IgD-negative memory B cell (primary cell): ENCODE measurements around the gene KLHDC4. TPM values are rescaled to one million over a fixed set of nuclear protein-coding genes. Genes with fewer than 3 reads are reported as not detected.
"Not testable (repeated sequence)": the region's sequence is repeated elsewhere in the genome, so short reads cannot be mapped to it uniquely, and the experiment has no call there.

Source experiments
- H3K27ac Mint-ChIP-seq, 3 donors: one replicate each; pipeline ENCODE4 v1.8.0; 2020 to 2022; ENCODE audit warnings: mild to moderate bottlenecking in 3 of 3, mixed read lengths in 3 of 3, moderate library complexity in 1 of 3
- H3K27me3 Mint-ChIP-seq: one replicate; pipeline ENCODE4 v1.8.0; 2021; ENCODE audit warnings: mixed read lengths
- H3K36me3 Mint-ChIP-seq: one replicate; pipeline ENCODE4 v1.8.0; 2020; ENCODE audit warnings: mild to moderate bottlenecking, mixed read lengths
- H3K4me1 Mint-ChIP-seq, 3 donors: one replicate each; pipeline ENCODE4 v1.8.0; 2020 to 2022; ENCODE audit warnings: mixed read lengths in 3 of 3, mild to moderate bottlenecking in 1 of 3
- H3K4me3 Mint-ChIP-seq, 4 donors: one replicate each; pipeline ENCODE4 v1.8.0; 2020 to 2022; ENCODE audit warnings: mild to moderate bottlenecking in 4 of 4, mixed read lengths in 4 of 4, moderate library complexity in 3 of 4
- H3K9me3 Mint-ChIP-seq, 3 donors: one replicate each; pipeline ENCODE4 v1.8.0; 2020 to 2021; ENCODE audit warnings: mixed read lengths in 3 of 3, mild to moderate bottlenecking in 1 of 3
- polyA plus RNA-seq: library from polyadenylated mRNA; unstranded; fragments of 300-500 nt; fragmentation: Illumina TruSeq; gene quantifications from one replicate; pipeline ENCODE4 v1.2.3, GENCODE V29; 2021

Gene KLHDC4
- polyA plus RNA-seq, 1 donor from 2014 or later: 18.7 TPM

GRCh38 chr16:87773836-87774235 is 8.1 kb upstream of the KLHDC4 start:
- not testable (repeated sequence) for H3K27me3 Mint-ChIP-seq, H3K9me3 Mint-ChIP-seq, H3K27ac Mint-ChIP-seq, H3K4me3 Mint-ChIP-seq, H3K36me3 Mint-ChIP-seq
- H3K4me1 Mint-ChIP-seq: peaks cover 8 to 12% (median 8%) of the 10 kb centered on the region in 3 donors

GRCh38 chr16:87767456-87767855 is 1.7 kb upstream of the KLHDC4 start:
- H3K36me3 Mint-ChIP-seq, H3K27me3 Mint-ChIP-seq, H3K9me3 Mint-ChIP-seq: not testable (repeated sequence)
- Mint-ChIP-seq H3K4me3 (peak overlapping the region in 3 of 4 donors; percentile 65 to 100 (median 99)), H3K4me1 (peaks cover 14 to 16% (median 16%) of the 10 kb centered on the region in 3 donors), H3K27ac (peak overlapping the region in 2 of 3 donors; percentile 39 to 99)

GRCh38 chr16:87766485-87766797 is 655 bp upstream of the KLHDC4 start:
- Mint-ChIP-seq H3K27ac (peak overlapping the region in 2 of 3 donors; percentile 98 to 99), H3K4me3 (peak overlapping the region; percentile 99 to 100 (median 100)), H3K9me3 (no peaks in the 10 kb centered on the region), H3K36me3 (peaks cover 2% of the 10 kb centered on the region), H3K27me3 (no peaks in the 10 kb centered on the region), H3K4me1 (peaks cover 14 to 23% (median 18%) of the 10 kb centered on the region in 3 donors)

- Mint-ChIP-seq H3K27me3 (no peaks in the 10 kb centered on the region), H3K4me1 (peaks cover 14 to 24% (median 18%) of the 10 kb centered on the region in 3 donors), H3K36me3 (peaks cover 4% of the 10 kb centered on the region)
These were observed 362 bp downstream of the KLHDC4 start for GRCh38 chr16:87765473-87765775.

GRCh38 chr16:87764600-87765472 is 950 bp downstream of the KLHDC4 start:
- H3K4me1 Mint-ChIP-seq: peaks cover 14 to 24% (median 18%) of the 10 kb centered on the region in 3 donors

More at GRCh38 chr16:87765473-87765775, 362 bp downstream of the KLHDC4 start:
- H3K4me3 Mint-ChIP-seq: peak overlapping the region; percentile 99 to 100 (median 100)
- H3K9me3 Mint-ChIP-seq: no peaks in the 10 kb centered on the region
- peak overlapping the region; percentile 84 to 99 (median 96) for H3K27ac Mint-ChIP-seq

GRCh38 chr16:87762620-87763019 is 3.2 kb downstream of the KLHDC4 start:
- peaks cover 14 to 21% (median 15%) of the 10 kb centered on the region in 3 donors for H3K4me1 Mint-ChIP-seq
- H3K27ac Mint-ChIP-seq: peak overlapping the region in 1 of 3 donors; percentile 78
- H3K4me3 Mint-ChIP-seq: peak overlapping the region in 3 of 4 donors; percentile 47 to 73 (median 65)

More at GRCh38 chr16:87764600-87765472, 950 bp downstream of the KLHDC4 start:
- no peaks in the 10 kb centered on the region for H3K27me3 Mint-ChIP-seq
- peak overlapping the region; percentile 95 to 100 (median 100) for H3K4me3 Mint-ChIP-seq
- no peaks in the 10 kb centered on the region for H3K9me3 Mint-ChIP-seq
- peaks cover 4% of the 10 kb centered on the region for H3K36me3 Mint-ChIP-seq
- peak overlapping the region; percentile 84 to 99 (median 96) for H3K27ac Mint-ChIP-seq

GRCh38 chr16:87762071-87762571 is 3.7 kb downstream of the KLHDC4 start:
- peak overlapping the region in 1 of 4 donors; percentile 73 for H3K4me3 Mint-ChIP-seq
- H3K4me1 Mint-ChIP-seq: peaks cover 14 to 19% (median 15%) of the 10 kb centered on the region in 3 donors
- H3K36me3 Mint-ChIP-seq: peaks cover 4% of the 10 kb centered on the region
- H3K9me3 Mint-ChIP-seq: no peaks in the 10 kb centered on the region
- H3K27me3 Mint-ChIP-seq: no peaks in the 10 kb centered on the region
- H3K27ac Mint-ChIP-seq: peak overlapping the region in 1 of 3 donors; percentile 78

More at GRCh38 chr16:87762620-87763019, 3.2 kb downstream of the KLHDC4 start:
- Mint-ChIP-seq H3K36me3 (peaks cover 4% of the 10 kb centered on the region), H3K27me3 (no peaks in the 10 kb centered on the region), H3K9me3 (no peaks in the 10 kb centered on the region)

- H3K36me3 Mint-ChIP-seq: peaks cover 4% of the 10 kb centered on the region
- H3K27ac Mint-ChIP-seq: peak overlapping the region in 2 of 3 donors; percentile 19 to 84
- no peaks in the 10 kb centered on the region for H3K9me3 Mint-ChIP-seq
- H3K4me1 Mint-ChIP-seq: peaks cover 14 to 19% (median 15%) of the 10 kb centered on the region in 3 donors
- no peaks in the 10 kb centered on the region for H3K27me3 Mint-ChIP-seq
- peak overlapping the region in 1 of 4 donors; percentile 73 for H3K4me3 Mint-ChIP-seq
These were observed 4.7 kb downstream of the KLHDC4 start for GRCh38 chr16:87761060-87761459.

- H3K4me3 Mint-ChIP-seq: peak overlapping the region in 1 of 4 donors; percentile 39
- no peaks in the 10 kb centered on the region for H3K9me3 Mint-ChIP-seq
- peaks cover 4 to 11% (median 5%) of the 10 kb centered on the region in 3 donors for H3K4me1 Mint-ChIP-seq
- H3K36me3 Mint-ChIP-seq: peaks cover 5% of the 10 kb centered on the region
- H3K27me3 Mint-ChIP-seq: no peaks in the 10 kb centered on the region
- H3K27ac Mint-ChIP-seq: no peak overlapping the region
These were observed 7.9 kb downstream of the KLHDC4 start for GRCh38 chr16:87757841-87758426.

- no peak overlapping the region for H3K27ac Mint-ChIP-seq
- H3K9me3 Mint-ChIP-seq: no peaks in the 10 kb centered on the region
- H3K4me3 Mint-ChIP-seq: peak overlapping the region in 1 of 4 donors; percentile 39
- no peaks in the 10 kb centered on the region for H3K27me3 Mint-ChIP-seq
- H3K36me3 Mint-ChIP-seq: peaks cover 6% of the 10 kb centered on the region
- peaks cover 0 to 4% (median 1%) of the 10 kb centered on the region in 3 donors for H3K4me1 Mint-ChIP-seq
These were observed 11.3 kb downstream of the KLHDC4 start for GRCh38 chr16:87754535-87754934.

- Mint-ChIP-seq H3K9me3 (no peaks in the 10 kb centered on the region), H3K27ac (no peak overlapping the region), H3K4me3 (no peak overlapping the region), H3K36me3 (peaks cover 9% of the 10 kb centered on the region), H3K27me3 (no peaks in the 10 kb centered on the region), H3K4me1 (peaks cover 0 to 1% (median 0%) of the 10 kb centered on the region in 3 donors)
These were observed 18.0 kb downstream of the KLHDC4 start for GRCh38 chr16:87747626-87748414.

- Mint-ChIP-seq H3K27me3 (no peaks in the 10 kb centered on the region), H3K4me3 (peak overlapping the region in 1 of 4 donors; percentile 17), H3K27ac (no peak overlapping the region), H3K36me3 (peaks cover 9% of the 10 kb centered on the region), H3K4me1 (peaks cover 0 to 4% (median 2%) of the 10 kb centered on the region in 3 donors), H3K9me3 (no peaks in the 10 kb centered on the region)
These were observed 19.6 kb downstream of the KLHDC4 start for GRCh38 chr16:87746178-87746577.

GRCh38 chr16:87744750-87745514 is 20.9 kb downstream of the KLHDC4 start:
- Mint-ChIP-seq H3K4me3 (no peak overlapping the region), H3K9me3 (no peaks in the 10 kb centered on the region), H3K36me3 (peaks cover 9% of the 10 kb centered on the region), H3K27me3 (no peaks in the 10 kb centered on the region), H3K27ac (peak overlapping the region in 1 of 3 donors; percentile 62), H3K4me1 (peaks cover 2 to 8% (median 4%) of the 10 kb centered on the region in 3 donors)
